ENCODE data around the gene HCN2. TPM values are rescaled to one million over a fixed set of nuclear protein-coding genes. Genes with fewer than 3 reads are reported as not detected.
A peak's percentile ranks its signal among the peaks of the same experiment; 100 is the strongest.

Gene HCN2
- total RNA-seq, 1 experiment from 2014 or later: 12.7 TPM

DNA sequence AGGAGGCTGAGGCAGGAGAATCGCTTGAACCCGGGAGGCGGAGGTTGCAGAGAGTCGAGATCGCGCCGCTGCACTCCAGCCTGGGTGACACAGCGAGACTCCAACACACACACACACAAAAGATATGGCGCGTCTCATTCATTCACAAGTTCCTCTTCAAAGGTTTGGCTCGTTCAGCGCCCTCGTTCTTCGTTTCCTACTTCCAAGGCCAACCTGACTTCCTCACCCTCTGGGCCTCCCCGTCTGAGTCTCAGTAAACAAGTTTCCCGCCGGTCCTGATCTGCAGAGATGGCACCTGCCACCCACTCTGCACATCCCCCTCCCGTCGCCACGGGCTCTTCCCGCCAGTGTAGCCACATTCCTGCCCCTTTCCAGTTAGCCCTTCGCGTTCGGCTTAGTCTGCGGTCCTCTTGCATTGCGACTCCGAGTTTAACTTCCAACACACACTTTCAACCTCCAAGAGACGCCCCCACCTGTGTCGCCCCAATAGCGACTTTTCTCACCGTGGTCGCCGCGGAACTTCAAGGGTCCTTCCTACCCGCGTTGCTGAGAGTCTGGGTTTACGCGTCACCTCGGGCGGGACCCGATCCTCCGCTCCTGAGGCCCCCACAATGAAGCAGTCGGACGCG is 18.6 kb upstream of the HCN2 start:
- DNase-seq (ENCODE audit: low spot score): no peak

DNA sequence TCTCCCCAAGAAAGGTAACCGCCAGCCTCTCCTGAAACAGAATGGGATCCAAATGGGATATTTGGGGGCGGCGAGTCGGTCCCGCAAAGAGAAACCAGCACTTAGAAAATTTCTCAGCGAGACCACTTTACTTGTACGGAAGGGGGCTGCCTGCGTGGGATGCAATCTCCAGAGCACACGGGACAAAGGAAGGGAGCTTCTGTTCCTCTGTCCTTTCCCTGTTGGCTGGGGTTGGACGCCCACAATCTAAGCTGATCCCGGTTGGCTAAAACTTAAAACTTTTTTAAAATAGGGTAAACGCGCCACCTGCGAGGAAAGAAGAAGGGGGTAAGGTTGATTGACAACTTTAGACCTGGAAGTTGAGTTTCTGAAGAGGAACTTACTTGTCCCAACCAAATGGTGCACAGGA is 18.1 kb upstream of the HCN2 start:
- DNase-seq (ENCODE audit: low spot score): peak; percentile 36

DNA sequence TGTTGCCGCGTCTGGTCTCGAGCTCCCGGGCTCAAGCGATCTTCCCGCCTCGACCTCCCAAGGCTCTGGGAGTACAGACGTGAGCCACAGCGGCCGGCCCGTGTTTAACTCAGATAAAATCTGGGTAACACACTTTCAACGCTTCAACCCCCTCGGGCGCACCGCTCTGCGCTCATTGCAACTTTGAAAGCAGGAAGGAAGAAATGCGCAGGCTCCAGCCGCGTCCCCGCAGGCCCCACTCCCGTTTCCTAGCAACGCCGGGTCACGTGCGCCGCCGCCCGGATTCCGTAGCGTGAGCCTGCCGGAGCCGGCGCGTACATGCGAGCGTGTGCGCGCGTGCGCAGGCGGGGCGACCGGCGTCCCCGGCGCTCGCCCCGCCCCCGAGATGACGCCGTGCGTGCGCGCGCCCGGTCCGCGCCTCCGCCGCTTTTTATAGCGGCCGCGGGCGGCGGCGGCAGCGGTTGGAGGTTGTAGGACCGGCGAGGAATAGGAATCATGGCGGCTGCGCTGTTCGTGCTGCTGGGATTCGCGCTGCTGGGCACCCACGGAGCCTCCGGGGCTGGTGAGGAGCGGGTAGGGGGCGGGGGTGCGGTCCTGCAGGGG is 17.4 kb upstream of the HCN2 start, which contains the start of gene BSG:
BSG (plus strand) TSS at position 457 of the 603 bp plus-strand sequence; CDS start at position 496, 39 bp downstream.
- DNase-seq (ENCODE audit: low spot score): peak; percentile 93

DNA sequence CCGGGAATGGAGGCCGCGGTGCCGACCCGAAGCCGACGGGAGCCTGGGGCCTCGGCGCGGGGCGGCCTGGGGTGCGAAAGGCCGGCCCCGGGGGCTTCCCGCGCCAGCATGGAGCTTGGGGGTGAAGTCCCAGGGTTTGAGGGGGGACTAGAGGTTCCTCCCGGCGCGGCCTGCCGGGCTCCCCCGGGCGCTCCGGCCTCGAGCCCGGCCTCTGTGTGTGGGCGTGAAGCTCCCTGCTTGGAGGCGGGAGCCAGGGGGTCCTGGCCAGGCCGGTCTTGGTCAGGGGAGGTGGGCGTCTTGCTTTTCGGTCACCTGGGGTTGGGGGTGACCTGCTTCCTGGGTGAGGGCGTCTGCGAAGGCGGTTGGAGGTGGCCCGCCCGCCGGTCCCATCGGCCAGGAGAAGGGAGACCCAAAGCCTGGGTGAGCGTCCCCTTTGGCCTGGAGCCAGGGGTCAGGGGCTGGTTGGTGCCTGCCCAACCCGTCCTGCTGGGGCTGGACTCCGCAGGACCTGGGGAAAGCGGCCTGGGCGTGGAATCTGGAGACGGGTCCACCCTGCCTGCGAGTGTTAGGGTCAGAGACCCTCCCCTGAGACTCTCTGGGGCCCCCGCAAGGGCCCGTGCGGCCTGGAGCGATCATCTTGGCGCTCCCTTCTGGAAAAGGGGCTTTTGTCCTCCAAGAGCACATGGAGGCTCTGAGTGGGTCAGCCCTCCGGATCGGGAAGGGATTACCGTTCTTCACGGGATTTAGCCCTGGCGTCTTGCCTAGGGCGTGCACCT is 16.8 kb upstream of the HCN2 start:
- peak; percentile 61 for DNase-seq (ENCODE audit: low spot score)

DNA sequence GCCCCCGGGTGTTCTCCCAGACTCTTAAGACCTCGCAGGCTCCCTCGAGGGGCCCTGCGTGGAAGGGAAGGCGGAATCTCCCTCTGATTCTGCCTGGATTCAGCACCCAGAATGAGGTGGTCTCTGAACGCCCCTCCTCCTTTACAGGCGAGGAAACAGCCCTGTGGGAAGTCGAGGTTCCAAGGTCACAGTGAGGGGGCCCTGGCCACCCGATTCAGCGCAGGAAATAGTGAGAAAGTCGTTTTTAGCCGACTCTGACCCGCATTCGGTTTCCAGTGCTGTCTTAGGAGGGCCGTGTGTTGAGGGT is 16.2 kb upstream of the HCN2 start:
- no peak for DNase-seq (ENCODE audit: low spot score)

DNA sequence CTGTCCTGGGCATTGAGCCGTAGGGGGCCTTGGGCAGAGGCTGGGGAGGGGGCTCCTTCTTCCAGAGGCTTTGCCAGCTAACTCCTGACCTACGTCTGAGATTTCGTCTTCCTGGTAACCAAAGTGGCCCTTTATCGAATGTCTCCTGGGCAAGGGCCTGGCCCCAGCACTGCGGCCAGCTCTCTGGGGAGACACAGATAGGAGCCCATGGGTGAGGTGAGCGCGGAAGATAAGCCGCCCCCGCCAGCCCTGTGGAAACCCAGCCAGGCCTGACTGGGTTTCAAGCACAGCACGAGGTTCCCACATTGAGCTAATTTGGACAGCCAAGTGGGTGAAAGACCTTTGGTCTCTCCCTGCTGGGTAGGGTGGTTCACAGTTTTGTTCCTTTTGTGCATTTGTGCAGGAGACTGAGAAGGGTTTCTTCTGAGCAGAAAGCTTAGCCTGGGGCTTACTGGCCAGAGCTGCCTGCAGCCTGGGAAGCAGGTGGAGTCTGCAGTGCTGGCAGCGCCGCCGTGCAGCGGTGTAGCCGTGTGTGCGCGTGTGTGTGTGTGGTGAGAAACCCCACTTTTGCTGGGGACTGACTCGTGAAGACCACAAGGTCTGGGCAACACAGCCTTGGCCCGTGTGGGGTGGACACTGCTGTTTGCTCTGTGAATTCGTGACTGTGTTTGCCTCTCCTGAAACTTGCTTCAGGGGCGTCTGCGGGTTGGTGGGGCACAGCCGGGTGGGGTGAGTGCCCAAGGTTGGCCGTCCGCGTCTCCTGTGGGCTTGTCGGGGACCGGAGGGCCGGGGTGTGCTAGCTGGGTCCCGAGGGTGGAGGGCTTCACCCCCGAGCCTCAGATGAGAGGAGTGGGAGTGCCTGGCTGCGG is 14.8 kb upstream of the HCN2 start:
- peak; percentile 34 for DNase-seq (ENCODE audit: low spot score)

DNA sequence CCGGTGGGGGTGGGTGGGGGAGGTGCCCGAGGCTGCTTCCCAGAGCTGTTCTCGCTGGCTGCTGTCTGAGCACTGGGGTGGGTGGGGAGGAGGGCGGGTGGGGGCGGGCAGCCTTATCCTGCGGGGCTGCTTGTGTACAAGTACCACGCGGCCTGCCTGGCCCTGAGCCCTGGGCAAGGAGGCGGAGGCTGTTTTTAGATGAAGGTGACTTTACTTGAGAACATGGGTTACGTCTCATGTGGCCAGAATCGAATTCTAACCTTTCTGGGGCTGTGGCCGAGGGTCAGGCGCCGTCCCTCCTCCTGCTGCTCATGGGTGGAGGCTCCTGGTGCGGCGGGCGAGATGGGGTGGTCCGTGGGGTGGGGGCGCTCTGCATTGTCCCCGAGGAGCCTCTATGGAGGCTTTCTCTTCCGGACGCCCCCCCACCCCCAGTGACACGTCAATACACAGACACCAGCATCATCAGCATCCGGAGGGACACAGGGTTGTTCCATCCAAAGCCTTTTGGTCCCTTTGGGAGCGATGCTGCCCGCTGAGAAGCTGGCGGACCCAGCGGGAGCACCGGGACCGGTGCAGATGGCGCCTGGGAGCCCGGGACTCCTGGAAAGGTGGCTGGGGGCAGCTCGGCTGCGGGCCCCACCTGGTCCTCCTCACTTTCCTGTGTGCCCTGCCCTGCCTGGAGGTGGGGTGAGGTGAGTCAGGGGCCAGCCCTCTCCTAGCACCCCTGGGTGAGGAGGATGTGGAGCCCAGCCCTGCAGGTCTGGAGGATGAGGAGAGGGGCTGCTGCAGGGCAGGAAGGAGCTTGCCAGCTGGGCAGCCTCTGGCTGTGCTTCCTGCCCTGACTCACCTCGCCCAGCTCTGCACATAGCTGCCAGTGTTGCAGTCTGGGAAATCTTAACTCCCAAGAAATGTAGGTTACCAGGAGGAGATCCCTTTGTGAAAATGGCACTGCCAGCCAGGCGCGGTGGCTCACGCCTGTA is 13.9 kb upstream of the HCN2 start:
- DNase-seq (ENCODE audit: low spot score): peak; percentile 90

DNA sequence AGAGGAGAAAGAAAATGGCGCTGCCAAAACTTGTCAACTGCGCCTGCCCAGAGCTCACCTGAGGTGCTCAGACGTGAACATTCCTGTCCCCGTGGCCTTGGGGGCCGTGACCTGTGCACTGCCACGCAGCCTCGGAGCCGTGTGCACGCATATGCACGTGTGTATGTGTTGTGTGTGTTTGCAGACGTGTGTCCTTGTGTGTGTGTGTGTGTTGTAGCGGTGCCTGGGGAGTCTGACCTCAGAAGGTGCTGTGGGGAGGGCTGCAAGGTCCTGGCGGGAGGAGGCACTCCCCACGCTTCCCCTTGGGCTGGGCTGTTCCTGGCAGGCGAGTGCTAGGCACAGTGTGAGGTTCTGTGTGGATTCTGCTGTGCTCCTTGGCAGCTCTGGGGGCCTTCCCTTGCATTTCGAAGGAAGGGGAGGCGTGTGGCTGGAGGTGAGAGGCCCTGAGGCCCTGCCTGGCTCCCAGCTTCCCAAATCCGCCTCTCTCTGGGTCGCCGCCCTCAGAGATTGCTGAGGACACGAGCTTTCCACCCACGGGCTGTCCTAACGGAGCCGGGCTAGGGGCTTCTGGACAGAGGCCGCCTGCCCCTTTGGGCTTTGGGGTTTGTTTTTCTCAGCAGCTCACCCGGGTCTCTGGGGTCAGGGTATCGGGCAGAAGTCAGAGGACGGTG is 12.8 kb upstream of the HCN2 start:
- no peak for DNase-seq (ENCODE audit: low spot score)

DNA sequence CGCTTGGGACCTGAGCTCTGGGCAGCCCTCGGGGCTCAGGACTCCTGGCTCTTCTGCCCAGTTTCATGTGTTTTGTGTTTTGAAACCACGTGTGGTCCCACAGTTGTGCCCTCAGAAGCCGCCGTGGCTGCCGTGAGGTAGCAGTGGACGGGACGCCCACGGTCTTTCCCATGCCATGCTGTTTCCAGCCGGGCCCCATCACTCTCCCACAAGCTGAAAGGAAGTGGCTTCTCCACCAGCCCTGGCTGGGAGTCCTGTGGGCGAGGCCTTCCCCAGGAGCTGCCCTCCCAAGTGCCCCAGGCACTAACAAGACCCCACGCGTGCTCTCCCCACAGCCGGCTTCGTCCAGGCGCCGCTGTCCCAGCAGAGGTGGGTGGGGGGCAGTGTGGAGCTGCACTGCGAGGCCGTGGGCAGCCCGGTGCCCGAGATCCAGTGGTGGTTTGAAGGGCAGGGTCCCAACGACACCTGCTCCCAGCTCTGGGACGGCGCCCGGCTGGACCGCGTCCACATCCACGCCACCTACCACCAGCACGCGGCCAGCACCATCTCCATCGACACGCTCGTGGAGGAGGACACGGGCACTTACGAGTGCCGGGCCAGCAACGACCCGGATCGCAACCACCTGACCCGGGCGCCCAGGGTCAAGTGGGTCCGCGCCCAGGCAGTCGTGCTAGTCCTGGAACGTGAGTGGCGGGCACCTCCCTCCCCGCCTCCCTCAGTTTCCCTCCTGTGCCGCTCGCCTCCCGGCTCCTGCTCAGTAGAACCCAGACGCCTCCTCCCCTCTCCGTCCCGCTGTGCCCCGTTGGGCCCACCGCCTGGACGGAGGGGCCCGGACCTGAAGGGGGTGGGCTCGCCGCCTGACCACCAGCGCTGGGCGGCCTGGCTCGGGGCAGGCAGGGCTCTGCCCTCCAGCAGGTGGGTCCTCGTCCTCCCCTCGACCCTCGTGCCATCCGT is 12.0 kb upstream of the HCN2 start:
- DNase-seq (ENCODE audit: low spot score): no peak

DNA sequence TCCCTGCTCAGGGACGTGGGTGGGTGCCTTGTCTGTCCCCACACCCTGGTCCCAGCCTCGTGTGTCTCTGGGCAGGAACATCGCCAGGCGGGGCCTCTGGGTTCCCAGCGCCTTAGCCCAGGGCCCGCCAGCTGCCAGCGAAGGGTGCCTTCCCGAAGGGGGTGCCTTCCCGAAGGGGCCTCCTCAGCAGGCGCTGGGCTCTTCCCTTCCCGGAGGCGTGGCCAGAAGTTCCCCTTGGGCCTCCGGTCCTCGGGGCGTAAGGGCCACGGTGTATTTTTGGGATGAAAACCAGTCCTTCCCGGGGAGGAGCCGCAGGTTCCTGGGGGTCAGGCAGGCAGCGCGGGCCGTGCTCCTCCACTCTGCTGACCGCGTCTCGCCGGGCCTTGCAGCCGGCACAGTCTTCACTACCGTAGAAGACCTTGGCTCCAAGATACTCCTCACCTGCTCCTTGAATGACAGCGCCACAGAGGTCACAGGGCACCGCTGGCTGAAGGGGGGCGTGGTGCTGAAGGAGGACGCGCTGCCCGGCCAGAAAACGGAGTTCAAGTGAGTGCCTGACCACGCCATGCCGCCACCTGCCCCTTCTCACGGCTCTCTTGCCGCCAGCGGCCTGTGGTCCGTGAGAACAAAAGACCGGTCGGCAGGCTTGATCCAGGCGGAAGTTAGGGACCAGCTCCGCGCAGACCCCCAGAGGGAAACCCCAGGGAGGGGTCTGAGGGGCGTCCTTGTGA is 10.4 kb upstream of the HCN2 start:
- DNase-seq (ENCODE audit: low spot score): no peak

DNA sequence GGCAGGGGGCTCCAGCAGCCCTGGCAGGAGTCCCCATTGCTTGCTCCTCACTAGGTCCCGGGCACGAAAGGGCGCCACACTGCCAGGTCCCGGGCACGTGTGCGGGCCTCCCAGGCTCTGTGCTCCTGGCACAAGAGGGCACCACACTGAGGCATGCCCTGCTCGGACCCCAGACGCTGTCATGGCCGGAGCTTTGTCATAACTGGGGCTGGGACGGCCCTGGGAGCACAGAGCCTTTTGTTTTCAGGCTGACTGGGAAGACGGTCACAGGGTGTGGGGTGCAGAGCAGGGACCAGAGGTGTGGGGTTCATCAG is 9.9 kb upstream of the HCN2 start:
- no peak for DNase-seq (ENCODE audit: low spot score)

DNA sequence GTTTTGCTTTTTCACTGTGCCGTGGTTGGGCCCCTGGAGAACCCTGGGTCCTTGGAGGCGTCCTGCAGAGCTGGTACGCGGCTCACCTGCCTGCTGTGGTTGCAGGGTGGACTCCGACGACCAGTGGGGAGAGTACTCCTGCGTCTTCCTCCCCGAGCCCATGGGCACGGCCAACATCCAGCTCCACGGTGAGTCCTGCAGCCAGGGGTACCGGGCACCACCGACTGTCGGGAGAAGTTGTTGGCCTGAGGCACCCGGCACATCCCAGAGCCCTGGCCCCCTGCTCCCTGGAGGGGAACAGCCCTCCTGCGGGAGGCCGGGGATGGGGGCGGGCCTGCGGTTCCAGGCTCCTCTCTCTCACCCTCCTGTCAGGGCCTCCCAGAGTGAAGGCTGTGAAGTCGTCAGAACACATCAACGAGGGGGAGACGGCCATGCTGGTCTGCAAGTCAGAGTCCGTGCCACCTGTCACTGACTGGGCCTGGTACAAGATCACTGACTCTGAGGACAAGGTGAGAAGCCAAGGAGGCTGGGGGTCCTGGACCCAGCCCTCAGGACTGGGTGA is 9.3 kb upstream of the HCN2 start:
- DNase-seq (ENCODE audit: low spot score): no peak

DNA sequence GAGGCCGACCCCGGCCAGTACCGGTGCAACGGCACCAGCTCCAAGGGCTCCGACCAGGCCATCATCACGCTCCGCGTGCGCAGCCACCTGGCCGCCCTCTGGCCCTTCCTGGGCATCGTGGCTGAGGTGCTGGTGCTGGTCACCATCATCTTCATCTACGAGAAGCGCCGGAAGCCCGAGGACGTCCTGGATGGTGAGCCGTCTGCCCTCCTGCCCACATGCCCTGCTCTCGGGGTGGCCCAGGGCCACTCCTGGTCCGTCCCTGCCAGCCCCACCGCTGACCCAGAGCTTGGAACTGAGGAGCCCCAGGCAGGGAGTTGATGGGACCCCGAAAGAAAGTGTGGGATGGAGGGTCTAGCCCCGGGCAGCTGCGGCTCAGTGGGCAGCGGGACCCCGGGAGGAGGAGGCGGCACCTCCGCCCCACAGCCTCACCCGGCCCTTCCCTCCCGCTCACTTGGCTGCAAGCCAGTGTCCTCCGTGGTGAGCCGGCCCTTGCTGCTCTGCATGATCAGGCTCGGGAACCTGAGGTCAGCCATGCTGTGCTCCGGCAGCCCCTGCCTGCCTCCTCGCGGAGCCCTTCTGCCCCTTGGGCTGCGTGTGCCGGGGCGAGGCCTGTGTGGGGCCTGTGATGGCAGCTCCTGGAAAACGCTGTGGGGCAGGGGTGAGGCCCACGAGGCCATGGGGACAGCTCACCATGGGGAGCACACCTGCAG is 8.1 kb upstream of the HCN2 start:
- DNase-seq (ENCODE audit: low spot score): no peak

DNA sequence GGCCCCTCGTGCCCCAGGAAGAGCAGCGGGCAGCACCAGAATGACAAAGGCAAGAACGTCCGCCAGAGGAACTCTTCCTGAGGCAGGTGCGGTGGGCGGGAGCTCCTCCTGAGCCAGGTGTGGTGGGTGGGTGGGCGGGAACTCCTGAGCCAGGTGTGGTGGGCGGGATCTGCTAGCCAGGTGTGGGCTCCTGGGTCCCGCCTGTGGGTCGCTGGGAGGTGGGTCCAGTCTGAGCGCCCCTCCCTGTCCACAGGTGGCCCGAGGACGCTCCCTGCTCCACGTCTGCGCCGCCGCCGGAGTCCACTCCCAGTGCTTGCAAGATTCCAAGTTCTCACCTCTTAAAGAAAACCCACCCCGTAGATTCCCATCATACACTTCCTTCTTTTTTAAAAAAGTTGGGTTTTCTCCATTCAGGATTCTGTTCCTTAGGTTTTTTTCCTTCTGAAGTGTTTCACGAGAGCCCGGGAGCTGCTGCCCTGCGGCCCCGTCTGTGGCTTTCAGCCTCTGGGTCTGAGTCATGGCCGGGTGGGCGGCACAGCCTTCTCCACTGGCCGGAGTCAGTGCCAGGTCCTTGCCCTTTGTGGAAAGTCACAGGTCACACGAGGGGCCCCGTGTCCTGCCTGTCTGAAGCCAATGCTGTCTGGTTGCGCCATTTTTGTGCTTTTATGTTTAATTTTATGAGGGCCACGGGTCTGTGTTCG is 7.0 kb upstream of the HCN2 start:
- DNase-seq (ENCODE audit: low spot score): peak; percentile 63

DNA sequence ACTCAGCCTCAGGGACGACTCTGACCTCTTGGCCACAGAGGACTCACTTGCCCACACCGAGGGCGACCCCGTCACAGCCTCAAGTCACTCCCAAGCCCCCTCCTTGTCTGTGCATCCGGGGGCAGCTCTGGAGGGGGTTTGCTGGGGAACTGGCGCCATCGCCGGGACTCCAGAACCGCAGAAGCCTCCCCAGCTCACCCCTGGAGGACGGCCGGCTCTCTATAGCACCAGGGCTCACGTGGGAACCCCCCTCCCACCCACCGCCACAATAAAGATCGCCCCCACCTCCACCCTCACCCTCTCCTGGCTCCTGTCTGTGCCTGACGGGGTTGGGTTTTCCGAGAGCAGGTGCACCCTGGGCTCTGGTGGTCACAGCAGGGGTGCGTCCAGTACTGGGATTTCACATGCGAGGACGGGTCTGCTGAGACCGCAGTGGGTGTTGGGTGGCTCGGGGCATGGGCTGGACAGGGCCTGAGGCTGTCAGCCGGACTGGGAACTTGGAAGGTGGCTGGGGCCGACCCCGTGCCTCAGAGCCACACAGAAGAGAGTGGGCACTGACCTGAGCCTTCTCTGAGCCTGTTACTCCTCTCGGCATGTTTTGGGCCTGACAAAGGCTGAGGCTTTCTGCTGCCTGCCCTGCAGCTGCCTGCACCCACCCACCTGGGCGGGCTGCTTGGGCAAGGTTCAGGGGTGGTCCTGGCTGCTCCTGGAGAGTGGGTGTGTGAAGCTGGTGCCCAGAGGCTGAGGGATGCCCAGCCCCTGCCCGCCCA is 6.3 kb upstream of the HCN2 start:
- no peak for DNase-seq (ENCODE audit: low spot score)

DNA sequence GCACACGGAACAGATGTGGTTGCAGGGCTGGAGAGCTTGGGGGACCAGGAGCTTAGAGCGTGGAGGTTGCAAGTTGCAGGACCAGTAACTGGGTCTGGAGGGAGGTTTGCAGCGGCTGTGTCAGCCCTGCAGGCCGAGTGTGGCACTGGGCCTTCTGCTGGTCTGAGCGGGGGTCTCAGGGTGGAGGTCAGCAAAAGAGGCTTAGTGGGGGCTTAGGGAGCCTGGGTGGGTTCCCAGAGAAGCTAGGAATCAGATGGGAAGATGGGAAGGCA is 5.8 kb upstream of the HCN2 start:
- DNase-seq (ENCODE audit: low spot score): no peak
